ENCODE data around the gene CCDC85B. TPM values are rescaled to one million over a fixed set of nuclear protein-coding genes. Genes with fewer than 3 reads are reported as not detected.

CCDC85B gene
- polyA plus RNA-seq, 1 of the 3 experiments (the other 2 are of a cell fraction), result 52.8 TPM

DNA sequence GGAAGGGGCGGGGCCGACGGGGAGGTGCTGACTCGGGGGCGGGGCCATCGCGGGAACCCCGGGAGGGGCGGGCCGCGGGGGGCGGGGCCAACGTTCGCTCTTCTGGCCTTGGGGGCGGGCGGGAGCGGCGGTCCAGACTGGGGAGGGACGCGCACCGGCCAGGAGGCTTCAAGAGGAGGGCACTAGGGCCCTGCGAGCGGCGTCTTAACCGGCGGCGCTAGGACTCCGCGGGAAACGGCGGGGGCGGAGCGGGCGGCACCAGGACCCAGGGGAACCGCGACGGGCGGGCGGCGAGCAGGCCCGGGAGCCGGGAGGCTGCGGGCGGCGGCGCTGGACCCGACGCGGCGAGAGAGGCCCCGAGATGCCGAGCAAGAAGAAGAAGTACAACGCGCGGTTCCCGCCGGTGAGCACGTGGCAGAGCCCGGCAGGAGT is 28.7 kb downstream of the CCDC85B start, which contains the start of gene DRAP1:
Gene DRAP1 (plus strand): TSS at position 286 of the 432 bp plus-strand sequence. CDS start 76 bp downstream, at position 362.
- Histone ChIP-seq H3K9me3 (no peaks in the 10 kb centered on the region), H3F3A (replicated peaks; ENCODE audit: insufficient read depth) (peaks cover 32% of the 10 kb centered on the region), H3K9me2 (no peaks in the 10 kb centered on the region), H3K9ac (peak within 1 kb of the TSS; percentile 99), H3K4me3 (ENCODE audit: low read depth in 2 of 2, low read length in 1 of 2) (peak within 1 kb of the TSS; percentile 90 to 92), H4K20me1 (ENCODE audit: insufficient read depth) (0 out of 2 replicates have a peak, but pooled peaks cover 4% of the 10 kb centered on the region), H3K27ac (ENCODE audit: low read depth in 2 of 2, low read length in 1 of 2) (peak within 1 kb of the TSS; percentile 87 to 97), H3K4me1 (ENCODE audit: control insufficient read depth in 1 of 2, insufficient read depth in 2 of 2, low read depth in 1 of 2, low read length in 1 of 2) (peaks cover 32 to 43% of the 10 kb centered on the region in 2 experiments; a peak in 3 of 4 replicates), H3K79me2 (ENCODE audit: insufficient read depth) (peaks cover 67% of the 10 kb centered on the region), H3K36me3 (replicated peaks in 1 of 2; ENCODE audit: control insufficient read depth in 1 of 2, insufficient read depth in 2 of 2, low read length in 1 of 2) (peaks cover 12 to 24% of the 10 kb centered on the region in 2 experiments), H2AFZ (ENCODE audit: low read depth) (peak within 1 kb of the TSS; percentile 51; the same call in 1 of the 2 replicates), H3K4me2 (peak within 1 kb of the TSS; percentile 99), H3K27me3 (ENCODE audit: insufficient read depth) (no peaks in the 10 kb centered on the region)
- TF ChIP-seq SIN3A (IDR thresholded peaks at IDR 0.05; ENCODE audit: borderline replicate concordance, low read depth, low read length) (peak; percentile 99), JUND (IDR thresholded peaks at IDR 0.05) (no peak), FOXM1 (IDR thresholded peaks at IDR 0.05; ENCODE audit: low read depth) (0 out of 2 replicates have a peak, but pooled peaks have one; percentile 41), TAF1 (IDR thresholded peaks at IDR 0.05; ENCODE audit: borderline replicate concordance, low read depth, low read length) (peak; percentile 48), ELF1 (IDR thresholded peaks at IDR 0.05) (peak; percentile 51), MEF2A (IDR thresholded peaks at IDR 0.05; ENCODE audit: borderline replicate concordance, low read depth) (peak; percentile 51; the same call in 1 of the 2 replicates), POLR2AphosphoS5 (IDR thresholded peaks at IDR 0.05; ENCODE audit: low read depth, low read length) (peak; percentile 24; the same call in 1 of the 2 replicates), GABPA (IDR thresholded peaks at IDR 0.05; ENCODE audit: low read depth) (peak; percentile 53), TCF12 (IDR thresholded peaks at IDR 0.05) (peak; percentile 51; the same call in 1 of the 2 replicates), MXI1 (IDR thresholded peaks at IDR 0.05; ENCODE audit: low read depth, low read length) (peak; percentile 52; the same call in 1 of the 2 replicates), EZH2phosphoT487 (IDR thresholded peaks at IDR 0.05; ENCODE audit: borderline replicate concordance, low read depth) (no peak), RCOR1 (IDR thresholded peaks at IDR 0.05; ENCODE audit: low read length) (no peak), RAD21 (IDR thresholded peaks at IDR 0.05; ENCODE audit: low read length) (0 out of 2 replicates have a peak, but pooled peaks have one; percentile 2), CHD2 (IDR thresholded peaks at IDR 0.05; ENCODE audit: low read length, partially characterized antibody) (peak; percentile 76), TEAD4 (IDR thresholded peaks at IDR 0.05; ENCODE audit: borderline replicate concordance, insufficient read depth) (0 out of 2 replicates have a peak, but pooled peaks have one; percentile 21), EP300 (IDR thresholded peaks at IDR 0.05; ENCODE audit: borderline replicate concordance in 1 of 2, low read depth in 1 of 2, low read length in 1 of 2) (peak in 1 of 2 experiments; percentile 29; a peak in 1 of 4 replicates), NFIC (IDR thresholded peaks at IDR 0.05; ENCODE audit: borderline replicate concordance) (peak; percentile 39)
- TF ChIP-seq, protein P1, sequence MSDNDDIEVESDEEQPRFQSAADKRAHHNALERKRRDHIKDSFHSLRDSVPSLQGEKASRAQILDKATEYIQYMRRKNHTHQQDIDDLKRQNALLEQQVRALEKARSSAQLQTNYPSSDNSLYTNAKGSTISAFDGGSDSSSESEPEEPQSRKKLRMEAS (IDR thresholded peaks at IDR 0.05; ENCODE audit: low read depth), result peak; percentile 89
- TF ChIP-seq, protein P2, sequence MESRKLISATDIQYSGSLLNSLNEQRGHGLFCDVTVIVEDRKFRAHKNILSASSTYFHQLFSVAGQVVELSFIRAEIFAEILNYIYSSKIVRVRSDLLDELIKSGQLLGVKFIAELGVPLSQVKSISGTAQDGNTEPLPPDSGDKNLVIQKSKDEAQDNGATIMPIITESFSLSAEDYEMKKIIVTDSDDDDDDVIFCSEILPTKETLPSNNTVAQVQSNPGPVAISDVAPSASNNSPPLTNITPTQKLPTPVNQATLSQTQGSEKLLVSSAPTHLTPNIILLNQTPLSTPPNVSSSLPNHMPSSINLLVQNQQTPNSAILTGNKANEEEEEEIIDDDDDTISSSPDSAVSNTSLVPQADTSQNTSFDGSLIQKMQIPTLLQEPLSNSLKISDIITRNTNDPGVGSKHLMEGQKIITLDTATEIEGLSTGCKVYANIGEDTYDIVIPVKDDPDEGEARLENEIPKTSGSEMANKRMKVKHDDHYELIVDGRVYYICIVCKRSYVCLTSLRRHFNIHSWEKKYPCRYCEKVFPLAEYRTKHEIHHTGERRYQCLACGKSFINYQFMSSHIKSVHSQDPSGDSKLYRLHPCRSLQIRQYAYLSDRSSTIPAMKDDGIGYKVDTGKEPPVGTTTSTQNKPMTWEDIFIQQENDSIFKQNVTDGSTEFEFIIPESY (IDR thresholded peaks at IDR 0.05; ENCODE audit: borderline replicate concordance, low read depth), result peak; percentile 82; the same call in 1 of the 2 replicates
- TF ChIP-seq, protein P3, sequence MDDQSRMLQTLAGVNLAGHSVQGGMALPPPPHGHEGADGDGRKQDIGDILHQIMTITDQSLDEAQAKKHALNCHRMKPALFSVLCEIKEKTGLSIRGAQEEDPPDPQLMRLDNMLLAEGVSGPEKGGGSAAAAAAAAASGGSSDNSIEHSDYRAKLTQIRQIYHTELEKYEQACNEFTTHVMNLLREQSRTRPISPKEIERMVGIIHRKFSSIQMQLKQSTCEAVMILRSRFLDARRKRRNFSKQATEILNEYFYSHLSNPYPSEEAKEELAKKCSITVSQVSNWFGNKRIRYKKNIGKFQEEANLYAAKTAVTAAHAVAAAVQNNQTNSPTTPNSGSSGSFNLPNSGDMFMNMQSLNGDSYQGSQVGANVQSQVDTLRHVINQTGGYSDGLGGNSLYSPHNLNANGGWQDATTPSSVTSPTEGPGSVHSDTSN (IDR thresholded peaks at IDR 0.05), result peak; percentile 92
- TF ChIP-seq, protein P4, sequence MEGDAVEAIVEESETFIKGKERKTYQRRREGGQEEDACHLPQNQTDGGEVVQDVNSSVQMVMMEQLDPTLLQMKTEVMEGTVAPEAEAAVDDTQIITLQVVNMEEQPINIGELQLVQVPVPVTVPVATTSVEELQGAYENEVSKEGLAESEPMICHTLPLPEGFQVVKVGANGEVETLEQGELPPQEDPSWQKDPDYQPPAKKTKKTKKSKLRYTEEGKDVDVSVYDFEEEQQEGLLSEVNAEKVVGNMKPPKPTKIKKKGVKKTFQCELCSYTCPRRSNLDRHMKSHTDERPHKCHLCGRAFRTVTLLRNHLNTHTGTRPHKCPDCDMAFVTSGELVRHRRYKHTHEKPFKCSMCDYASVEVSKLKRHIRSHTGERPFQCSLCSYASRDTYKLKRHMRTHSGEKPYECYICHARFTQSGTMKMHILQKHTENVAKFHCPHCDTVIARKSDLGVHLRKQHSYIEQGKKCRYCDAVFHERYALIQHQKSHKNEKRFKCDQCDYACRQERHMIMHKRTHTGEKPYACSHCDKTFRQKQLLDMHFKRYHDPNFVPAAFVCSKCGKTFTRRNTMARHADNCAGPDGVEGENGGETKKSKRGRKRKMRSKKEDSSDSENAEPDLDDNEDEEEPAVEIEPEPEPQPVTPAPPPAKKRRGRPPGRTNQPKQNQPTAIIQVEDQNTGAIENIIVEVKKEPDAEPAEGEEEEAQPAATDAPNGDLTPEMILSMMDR (IDR thresholded peaks at IDR 0.05), result no peak
- POLR2A ChIA-PET, result interaction anchor here (0.9 to 1.5 kb wide), 2 partner anchors 18 to 29 kb away, joined by 3 to 4 read pairs; partner anchors contain the start of genes CCDC85B and FOSL1
- CTCF ChIA-PET, result interaction anchor here (1.0 to 5.5 kb wide), 6 partner anchors 14 to 59 kb away, joined by 3 to 24 read pairs (median 8); partner anchors contain the start of genes CCDC85B, FIBP and MUS81
- peak; percentile 100 for DNase-seq
- WGBS (ENCODE audit: low lambda C conversion rate), result 0% methylated on average over 13 of the region's 59 CpGs

Measured in SK-N-SH (cell line).